Mammary epithelial cell (primary cell): ENCODE measurements around the gene NMS.

Experiments
- EZH2 ChIP-seq: IDR thresholded peaks from 2 replicates; pipeline ENCODE4 v1.6.1; 2012; ENCODE audit warnings: low read length, inconsistent platforms, borderline replicate concordance
- TF ChIP-seq, protein P1 (sequence below), 2 donors: IDR thresholded peaks in 1 of 2; conservative IDR thresholded peaks in 1 of 2; 2 replicates each; pipeline ENCODE4 v1.5.1; 2011 to 2012; ENCODE audit warnings: inconsistent platforms in 2 of 2, low read length in 2 of 2, mild to moderate bottlenecking in 2 of 2, control low read depth in 1 of 2, low read depth in 1 of 2; ENCODE audit not compliant: insufficient read depth in 1 of 2; ENCODE audit errors: extremely low read depth in 1 of 2

DNA sequence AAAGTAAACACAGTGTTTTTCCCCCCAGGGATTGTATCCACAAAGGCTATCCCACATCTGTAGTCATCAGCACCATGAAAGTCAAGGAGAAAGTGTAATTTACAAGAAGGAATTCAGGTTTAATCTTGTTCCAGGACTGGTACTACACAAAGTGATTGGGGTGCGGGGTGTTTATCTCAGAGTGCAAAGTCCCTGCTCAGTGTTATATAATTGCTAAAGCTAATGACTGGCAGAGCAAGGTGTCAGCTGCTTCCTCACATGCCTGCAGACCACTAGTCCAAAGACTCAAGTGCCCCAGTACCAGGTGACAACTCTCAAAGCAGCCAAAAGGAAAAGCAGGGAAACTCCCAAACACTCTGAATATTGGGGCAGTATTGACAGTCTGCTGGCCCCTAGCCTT is 52.1 kb downstream of the NMS start:
- TF ChIP-seq EZH2 = no peak
- TF ChIP-seq, protein P1, sequence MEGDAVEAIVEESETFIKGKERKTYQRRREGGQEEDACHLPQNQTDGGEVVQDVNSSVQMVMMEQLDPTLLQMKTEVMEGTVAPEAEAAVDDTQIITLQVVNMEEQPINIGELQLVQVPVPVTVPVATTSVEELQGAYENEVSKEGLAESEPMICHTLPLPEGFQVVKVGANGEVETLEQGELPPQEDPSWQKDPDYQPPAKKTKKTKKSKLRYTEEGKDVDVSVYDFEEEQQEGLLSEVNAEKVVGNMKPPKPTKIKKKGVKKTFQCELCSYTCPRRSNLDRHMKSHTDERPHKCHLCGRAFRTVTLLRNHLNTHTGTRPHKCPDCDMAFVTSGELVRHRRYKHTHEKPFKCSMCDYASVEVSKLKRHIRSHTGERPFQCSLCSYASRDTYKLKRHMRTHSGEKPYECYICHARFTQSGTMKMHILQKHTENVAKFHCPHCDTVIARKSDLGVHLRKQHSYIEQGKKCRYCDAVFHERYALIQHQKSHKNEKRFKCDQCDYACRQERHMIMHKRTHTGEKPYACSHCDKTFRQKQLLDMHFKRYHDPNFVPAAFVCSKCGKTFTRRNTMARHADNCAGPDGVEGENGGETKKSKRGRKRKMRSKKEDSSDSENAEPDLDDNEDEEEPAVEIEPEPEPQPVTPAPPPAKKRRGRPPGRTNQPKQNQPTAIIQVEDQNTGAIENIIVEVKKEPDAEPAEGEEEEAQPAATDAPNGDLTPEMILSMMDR (conservative IDR thresholded peaks at IDR 0.05 in 1 of 2, IDR thresholded peaks at IDR 0.05 in 1 of 2; ENCODE audit: extremely low read depth in 1 of 2, insufficient read depth in 1 of 2, low read depth in 1 of 2, low read length in 2 of 2) = no peak
